ENCODE results near the gene ZEB2.

Gene ZEB2

DNA sequence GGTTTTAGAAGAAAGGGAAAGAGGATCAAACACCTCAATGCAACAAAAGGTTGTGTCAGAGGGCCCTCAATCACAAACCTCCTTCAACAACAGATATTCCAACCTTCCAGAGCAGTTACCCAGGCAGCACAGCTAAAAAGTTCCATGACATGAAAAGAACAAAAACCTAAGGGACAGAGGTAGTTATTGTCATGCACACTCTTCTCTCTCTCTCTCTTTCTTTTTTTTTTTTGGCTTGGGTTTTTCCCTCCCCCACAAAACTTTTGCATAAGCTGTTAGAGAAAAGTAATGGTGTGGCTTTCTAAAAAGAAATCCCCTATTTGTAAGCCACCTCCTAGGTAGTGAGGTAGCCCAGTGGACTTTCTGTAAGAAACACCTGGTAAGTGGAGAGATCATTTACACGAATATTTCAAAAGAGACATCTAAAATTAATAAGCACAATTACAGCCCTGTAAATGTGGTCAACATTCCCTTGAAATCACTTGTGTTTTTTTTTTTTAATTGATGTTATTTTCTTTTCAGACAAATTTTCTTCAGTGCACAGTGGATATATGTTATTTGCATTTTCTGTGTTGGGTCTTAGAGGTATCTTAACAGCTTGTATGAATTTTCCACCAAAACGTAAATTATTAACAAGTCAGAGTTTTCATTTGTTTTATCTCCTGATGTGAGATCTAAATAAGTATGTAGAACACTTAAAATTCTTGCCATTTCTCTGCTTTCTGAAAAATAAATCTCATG is 48.4 kb downstream of the ZEB2 start:
- DNase-seq (ENCODE audit: low read depth, low spot score) = no peak

DNA sequence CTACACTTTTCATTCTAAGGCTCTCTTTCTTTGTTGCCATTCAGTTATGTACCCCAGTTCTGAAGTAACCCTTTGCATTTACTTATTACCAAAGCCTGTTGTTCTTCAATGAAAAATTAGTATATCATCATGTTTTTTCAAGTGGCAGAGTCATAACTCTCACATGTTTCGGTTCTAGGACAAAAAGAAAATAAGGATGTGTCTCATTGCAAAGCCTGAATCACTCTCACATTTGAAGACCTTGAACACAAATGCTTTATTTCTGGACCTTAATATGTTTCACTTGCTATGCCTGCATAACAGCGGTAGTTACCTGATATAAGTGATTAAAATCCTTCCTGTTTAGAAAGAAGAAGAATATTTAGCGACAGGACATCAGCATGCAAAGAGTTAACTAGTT is 49.1 kb downstream of the ZEB2 start:
- no peak for DNase-seq (ENCODE audit: low read depth, low spot score)

DNA sequence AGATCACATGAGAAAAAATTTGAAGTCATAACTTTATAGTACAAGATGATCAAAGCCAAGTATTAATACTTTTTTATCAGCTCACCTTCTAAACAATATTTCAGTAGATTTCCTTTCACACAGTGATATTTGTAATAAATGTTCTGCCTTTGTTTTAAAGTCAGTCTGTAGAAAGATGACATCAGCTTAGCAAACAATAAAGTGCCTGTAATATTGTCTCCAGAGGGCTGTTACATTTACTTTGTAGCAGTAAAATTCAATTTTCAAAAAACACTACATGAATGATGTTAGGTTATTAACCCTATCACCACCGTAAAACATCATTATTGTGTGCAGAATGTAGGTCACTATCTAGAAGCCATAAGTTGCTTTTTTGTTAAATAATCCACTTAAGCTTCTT is 49.6 kb downstream of the ZEB2 start:
- DNase-seq (ENCODE audit: low read depth, low spot score) = no peak

DNA sequence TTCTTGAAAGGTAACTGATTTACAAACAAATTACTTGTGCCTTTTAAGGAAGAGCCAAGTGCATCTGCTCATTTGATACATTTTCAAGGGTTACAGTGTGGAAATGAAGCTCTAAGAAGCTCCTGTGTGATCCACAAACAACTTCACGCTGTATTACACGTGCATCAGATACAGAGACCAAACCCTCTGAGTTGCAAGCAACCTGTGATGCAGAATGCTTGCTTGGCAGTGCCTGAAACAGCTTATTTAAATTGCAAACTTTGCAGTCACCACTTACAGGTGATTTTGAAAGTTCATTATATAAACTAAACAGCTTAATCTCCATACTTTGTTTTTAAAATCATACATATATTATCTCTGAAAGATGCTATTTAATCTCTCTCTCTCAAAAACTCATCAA is 50.1 kb downstream of the ZEB2 start:
- no peak for DNase-seq (ENCODE audit: low read depth, low spot score)

DNA sequence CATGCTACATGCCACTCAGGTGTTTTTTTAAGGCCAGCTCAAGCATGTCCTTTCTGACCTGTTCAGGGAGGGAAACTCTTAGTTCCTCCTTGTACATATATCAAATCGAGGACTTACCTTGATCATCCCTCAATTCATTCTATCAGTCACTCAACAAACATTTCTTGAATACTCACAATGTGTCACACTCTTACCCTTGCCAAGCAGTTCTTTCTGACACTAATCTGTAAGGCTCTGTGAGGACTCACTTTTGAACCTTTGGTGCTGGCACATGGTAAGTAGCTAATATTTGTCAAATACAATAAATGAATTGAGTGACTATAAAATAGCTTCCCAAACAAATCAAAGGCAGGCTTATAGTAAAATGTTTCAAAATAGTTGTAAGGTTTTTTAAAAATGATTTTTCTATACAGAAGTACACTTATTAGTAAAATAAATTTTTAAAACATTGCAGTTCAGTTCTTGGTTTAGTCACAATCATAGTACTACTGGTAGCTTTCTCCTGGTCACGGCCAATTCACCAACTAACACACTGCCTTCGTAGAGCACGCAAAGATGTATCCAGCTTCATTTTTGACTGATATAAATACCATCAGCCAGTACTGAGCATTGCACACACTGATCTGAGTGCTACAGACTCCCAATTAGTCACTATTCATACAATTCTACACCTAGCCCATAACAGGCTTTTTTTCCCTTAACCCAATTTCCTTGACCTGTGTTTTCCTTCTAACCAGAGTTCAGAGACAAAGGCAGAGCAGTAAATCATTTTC is 50.9 kb downstream of the ZEB2 start:
- no peak for DNase-seq (ENCODE audit: low read depth, low spot score)

DNA sequence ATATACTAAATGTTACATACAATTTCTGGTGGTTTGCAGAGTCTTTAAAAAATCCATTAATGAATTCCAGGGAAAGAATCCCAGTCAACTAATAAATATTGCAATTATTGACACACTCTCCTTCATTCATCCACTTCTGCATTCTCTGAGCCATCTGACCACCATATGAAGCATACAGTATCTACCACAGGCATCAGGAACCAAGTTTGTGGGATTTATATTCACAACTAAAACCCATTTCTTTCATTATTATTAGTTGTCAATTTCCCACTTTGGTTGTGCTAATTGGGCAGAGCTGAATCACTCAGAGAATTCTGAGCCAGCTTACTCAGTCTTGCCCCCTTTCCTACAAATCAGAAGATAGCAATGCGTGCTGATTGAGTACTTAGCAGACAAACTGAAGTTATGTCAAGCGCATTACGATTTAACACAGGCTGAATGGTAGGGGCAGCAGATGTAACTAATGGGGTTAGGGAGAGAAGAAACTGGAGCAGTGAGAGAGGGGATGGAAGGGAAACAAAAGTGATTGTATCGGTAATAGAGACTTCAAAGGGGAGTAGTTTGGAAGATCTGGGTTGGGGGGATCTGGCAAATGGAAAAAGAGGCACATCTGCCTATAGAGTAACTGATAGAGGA is 52.3 kb downstream of the ZEB2 start:
- DNase-seq (ENCODE audit: low read depth, low spot score) = no peak

DNA sequence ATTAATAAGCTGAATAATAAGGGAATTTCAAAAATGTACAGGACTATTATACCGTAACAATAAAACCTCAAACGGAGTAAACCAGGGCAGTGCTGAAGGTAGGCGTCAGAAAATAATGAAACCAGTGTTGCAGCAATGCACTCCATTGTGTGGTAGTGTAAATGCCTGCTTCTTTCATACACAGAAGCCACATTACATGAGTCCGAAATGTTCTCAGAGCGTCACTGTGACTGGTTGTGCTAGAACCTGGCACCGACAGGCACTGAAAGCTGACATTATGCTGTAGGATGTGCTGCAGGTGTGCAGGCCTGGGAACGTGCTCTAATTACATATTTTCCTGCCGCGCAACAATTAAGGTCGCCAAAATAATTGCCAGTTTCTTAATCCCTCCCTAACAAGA is 53.3 kb downstream of the ZEB2 start:
- no peak for DNase-seq (ENCODE audit: low read depth, low spot score)

DNA sequence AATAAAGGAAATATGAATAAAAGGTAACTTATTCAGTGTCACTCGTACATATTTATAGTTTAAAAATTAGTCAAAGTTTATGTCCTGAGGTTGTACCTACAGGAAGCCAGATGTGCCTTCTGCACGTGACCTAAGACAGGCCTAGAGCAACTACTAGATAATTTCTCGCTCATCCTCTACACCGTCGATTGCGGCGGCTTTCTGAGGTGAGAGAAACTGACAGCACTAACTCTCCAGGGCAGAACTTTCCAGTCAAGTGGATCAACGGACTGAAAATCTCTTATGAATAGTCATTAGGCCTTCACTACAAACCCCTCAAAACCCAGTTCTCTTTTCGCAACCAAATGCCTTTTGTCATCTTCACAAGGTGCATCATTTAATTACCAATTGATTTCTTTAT is 54.2 kb downstream of the ZEB2 start:
- DNase-seq (ENCODE audit: low read depth, low spot score) = no peak

DNA sequence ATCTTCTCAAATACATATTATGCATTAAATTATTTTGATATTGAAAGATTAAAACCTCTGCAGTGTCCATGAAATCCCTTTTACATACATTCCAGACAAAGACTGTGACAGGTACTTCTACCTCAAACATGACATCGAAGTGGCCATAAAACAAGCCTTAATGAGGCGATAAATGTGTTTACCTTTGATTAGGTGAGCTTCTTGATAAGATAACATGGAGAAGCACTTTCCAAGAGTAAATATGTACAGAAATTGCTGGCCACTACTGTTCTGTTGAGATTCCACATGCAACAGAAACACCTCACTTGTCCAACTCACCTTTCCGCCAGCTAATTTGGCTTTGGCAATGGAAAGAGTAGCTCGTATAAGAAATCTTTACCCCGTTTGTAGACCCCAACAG is 55.2 kb downstream of the ZEB2 start:
- no peak for DNase-seq (ENCODE audit: low read depth, low spot score)

DNA sequence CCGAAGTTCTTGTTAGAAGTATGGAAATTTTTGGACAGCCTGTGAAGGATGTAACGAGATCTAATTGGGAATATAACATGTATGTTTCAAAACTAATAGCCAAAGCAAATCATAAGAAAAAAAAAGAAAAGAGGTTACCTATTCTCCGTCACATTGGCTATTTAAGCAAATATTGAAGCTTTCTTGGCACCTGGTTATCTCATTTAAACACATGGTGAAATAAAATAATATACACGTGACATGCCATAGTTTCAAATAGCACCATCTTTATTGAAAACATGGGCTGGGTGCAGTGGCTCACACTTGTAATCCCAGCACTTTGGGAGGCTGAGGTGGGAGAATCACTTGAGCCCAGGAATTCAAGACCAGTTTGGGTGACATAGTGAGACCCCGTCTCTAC is 56.7 kb downstream of the ZEB2 start:
- DNase-seq (ENCODE audit: low read depth, low spot score) = no peak

DNA sequence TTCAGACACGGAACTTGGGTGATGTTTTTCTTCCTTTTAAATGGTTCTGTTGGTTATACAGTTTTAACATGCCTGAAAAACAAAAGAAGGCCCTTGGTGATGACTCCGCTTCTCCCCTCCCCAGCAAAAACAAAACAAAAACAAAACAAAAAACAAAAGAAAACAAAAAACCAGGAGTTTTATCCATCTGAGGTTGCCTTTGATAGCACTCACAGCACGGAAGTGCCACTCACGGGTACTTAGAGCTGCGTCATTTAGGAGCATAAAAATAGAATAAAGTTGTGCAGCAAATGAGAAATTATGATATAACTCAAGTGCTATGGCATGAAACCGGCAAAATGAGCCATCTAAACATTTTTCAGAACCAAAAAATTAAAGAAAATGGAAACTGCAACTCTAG is 57.7 kb downstream of the ZEB2 start:
- no peak for DNase-seq (ENCODE audit: low read depth, low spot score)

DNA sequence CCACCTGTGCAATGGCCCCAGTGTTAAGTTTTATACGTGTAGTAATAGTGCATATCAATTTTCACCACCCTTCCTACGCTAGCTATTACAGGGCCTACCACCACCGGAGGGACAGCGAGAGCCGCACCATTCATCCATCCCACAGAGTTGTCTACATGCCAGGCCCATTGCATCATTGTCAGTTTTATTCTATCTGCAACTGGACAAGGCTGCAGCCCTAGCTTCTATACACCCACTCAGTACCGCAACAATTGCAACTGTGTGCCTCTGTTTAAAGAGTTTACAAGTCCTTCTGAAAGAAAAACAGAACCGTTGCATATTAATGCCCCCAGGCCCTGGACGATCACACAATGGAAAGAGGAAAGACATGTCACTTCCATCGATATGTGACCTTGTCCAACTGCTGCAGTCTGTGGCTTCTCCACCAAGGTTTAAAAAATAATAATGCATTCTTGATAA is 58.6 kb downstream of the ZEB2 start:
- DNase-seq (ENCODE audit: low read depth, low spot score) = no peak

DNA sequence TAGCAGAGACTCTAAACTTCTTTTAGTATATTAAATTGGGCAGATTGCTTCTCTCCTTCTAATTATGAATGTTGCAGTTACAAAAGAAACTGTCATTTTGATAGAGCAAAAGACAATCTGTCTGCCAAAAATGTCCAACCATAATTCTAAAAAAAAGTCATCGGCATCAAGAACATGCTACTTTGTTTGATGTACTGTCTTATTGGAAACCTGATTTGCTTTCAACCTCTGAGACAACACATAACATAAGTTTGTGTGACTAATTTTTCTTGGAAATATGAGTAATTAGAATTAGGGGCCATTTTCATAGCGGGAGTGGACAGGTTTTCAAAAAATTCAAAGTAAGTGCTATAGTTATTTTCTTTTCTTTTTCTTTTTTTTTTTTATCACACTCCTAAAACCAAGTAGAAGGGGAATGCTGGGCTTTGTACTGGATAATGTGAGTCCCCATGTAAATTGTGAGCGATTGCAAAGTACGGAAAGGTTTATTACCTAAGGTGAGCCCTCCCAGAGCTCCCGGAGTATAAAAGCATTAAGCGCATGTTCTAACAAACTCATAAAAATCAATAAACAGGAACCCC is 59.1 kb downstream of the ZEB2 start:
- no peak for DNase-seq (ENCODE audit: low read depth, low spot score)

DNA sequence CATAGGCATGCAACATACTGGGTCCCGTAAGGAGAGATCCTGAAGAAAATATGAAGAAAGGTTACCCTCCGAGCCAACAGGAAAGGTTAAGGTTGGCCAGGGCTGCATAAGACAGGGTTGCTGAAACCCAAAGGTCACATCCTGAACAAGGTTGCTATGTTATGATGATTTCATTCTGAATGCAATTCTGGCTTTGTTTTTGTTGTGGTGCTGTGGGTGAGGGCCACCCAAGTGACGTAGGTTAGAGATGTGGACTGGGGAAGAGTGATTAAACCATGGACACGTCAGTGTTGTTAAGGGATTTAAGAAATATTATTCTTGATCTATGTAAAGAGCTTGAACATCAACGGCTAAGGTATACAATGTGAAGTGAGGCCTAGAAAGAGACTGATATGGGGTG is 60.0 kb downstream of the ZEB2 start:
- DNase-seq (ENCODE audit: low read depth, low spot score) = no peak

DNA sequence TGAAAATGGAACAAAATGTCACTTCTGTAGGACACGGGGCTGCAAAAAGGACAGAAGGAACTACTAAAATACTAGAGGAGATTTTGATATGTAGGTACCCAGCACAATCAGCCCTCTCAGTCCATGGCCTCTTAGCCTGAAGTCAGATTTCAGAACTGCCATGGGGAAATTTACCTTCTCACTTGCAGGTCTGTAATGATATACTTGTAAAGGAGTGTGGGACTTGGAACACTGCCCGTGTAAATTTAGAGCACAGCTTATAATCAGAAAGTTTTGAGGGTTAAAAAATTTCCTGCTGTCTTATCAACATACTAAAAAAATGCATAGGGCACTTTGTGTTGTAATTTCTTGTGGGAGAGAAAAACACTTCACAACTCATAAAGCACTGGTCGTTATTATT is 60.6 kb downstream of the ZEB2 start:
- no peak for DNase-seq (ENCODE audit: low read depth, low spot score)

DNA sequence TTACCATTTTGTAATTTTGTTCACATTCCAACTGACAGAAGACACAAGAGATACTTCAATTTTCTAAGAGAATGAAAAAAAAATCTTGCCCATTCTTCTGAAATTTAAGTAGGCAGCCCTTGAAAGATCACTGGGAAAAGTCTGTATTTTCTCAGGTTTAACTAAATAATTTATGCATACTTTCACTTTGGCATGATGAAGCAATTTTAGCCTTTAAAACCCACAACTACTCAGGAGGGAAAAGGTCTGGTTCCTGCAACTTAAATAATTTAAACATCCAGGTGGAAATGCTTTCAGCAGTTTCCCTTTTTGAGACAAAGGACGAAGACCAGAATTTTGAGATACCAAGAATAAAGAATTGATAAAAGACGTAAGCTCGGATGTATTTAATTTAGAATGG is 61.4 kb downstream of the ZEB2 start:
- DNase-seq (ENCODE audit: low read depth, low spot score) = no peak

DNA sequence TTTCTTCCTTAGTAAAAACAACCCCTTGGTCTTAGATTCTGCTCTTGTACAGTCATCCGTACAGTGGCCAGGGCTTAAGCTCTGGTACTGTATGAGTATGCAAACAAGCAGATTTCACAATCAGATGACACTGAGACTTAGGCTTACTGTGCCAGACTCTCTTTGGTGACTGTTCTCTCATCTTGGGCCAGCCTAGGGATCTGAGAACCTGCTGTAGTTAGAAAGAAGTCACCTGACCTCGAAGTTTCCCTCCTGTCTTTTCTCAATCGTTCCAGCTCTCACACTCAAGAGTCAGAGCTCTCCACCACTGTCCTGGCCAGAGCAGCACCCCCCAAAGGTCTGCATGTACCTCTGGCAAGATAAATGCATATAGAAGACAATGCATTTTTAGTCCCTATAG is 63.2 kb downstream of the ZEB2 start:
- no peak for DNase-seq (ENCODE audit: low read depth, low spot score)

DNA sequence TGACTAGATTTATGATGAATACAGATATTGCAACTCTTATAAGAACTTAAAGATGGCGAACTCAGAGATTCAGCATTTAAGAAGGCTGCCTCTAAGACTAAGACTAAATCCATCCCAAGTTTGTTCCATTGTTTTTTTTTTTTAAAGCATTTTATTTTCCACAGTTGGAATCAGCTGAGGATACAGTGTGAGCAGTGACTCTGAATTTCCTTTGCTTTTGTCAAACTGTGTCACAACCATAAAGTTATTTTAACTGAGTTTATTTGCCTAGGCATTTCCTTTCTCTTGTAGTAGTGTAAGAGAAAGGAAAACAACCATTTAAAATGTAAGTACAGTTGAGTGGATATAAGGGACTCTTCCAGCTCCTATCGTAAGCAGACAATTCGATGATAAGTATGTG is 63.9 kb downstream of the ZEB2 start:
- DNase-seq (ENCODE audit: low read depth, low spot score) = no peak

DNA sequence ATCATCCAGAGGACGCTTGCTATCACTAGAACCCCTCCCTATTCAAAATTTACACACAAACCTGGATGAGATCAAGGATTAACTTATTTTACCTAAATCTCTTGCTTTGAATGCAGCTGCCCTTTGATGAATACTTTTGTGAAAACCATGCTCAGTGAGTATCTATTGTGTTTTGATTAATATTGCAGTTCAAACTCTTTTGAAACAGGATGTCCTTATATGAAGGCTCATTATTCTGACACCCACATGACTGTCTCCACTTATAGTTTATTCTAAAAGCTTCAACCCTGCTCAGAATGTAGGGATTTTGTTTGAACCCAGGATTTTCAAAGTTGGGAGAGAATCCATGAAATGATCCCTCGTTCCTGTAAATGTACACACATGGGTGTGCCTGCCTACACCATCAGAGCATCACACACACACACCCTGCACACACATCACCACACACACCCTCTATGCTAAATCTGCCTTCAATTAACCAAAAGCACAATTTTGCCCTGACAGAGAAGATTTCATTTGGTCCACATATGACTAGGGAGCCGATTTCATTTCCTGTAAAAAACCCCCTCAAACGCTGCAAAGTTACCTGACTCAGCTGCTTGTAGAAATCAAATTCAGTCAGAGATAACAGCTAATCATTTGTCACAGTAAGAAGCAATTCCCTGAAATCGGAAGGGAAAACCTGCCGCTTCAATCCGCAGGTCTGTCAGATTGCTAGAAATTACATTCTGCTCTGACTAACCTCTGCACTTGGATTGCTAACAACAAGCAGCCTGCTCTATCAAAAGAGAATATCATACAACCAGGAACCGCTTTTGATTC is 65.2 kb downstream of the ZEB2 start:
- DNase-seq (ENCODE audit: low read depth, low spot score) = no peak

DNA sequence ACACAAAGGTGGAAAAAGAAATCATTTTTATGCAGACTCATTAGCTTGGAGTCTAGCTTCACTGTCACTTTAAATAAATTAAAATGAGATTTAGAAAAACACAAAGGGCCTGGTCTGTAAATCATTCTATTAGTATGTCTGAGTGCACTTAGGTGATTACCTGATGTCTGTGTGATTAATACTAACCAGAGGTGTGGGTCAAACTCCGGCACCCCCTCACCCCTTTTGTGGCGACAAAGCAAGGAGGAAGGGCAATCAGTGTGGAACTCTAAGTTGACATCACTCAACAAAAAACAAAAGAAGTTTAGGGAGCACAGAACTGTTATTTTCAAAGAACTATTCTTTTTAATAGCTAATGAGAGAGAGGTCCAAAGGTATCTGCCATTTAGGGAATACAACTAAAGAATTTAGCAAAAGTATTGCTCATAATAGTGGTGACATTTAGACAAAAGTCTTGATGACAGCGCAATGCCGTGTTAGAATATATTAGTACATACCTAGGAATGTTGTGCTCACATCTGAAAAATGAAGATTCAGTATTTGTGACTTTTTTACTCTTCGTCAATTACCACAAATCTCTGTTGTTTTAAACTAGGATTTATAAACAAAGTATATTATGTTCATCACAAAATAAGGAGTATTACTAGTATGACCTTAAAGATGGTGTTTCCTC is 66.3 kb downstream of the ZEB2 start:
- DNase-seq (ENCODE audit: low read depth, low spot score) = no peak

DNA sequence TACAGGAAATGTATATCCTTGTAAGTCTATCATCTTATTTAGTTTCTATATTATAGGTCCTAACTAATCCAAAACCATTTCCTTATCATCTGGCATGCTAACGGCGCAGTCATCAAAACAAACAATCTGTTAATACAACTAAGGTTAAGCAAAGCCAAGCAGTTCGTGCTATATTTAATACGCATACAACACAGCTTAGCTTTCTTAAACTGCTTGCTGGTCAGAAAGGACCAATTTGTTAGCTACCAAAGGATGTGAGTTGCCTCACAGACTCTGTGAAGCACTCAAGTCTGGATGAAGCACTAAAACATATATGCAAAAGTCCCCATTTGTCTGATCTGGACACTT is 67.0 kb downstream of the ZEB2 start:
- no peak for DNase-seq (ENCODE audit: low read depth, low spot score)

Measured in activated CD4-positive, CD25-positive, alpha-beta regulatory T cell treated with anti-CD3 and anti-CD28 coated beads, Interleukin-2, amount 50 U/mL, for 16 hours (primary cell).